RWPE1 (cell line): Measurements from ENCODE around the gene ING1.

Experiments
- CTCF ChIA-PET: fragments of 350-600 bp; sonication (Branson Sonifier 250); formaldehyde crosslinking; extraction: SDS; loops from one replicate; lab custom pipeline; 2021; lab: Yijun Ruan, JAX
- POLR2A ChIA-PET: fragments of 400-600 bp; formaldehyde crosslinking; extraction: SDS; loops from one replicate; lab custom pipeline; 2020; ENCODE audit warnings: antibody characterized with exemption; ENCODE audit not compliant: low non-redundant PET; lab: Yijun Ruan, JAX
- DNase-seq: peaks from one replicate; pipeline ENCODE4 v3.0.0; 2012; ENCODE audit warnings: low spot score
- H3K27ac ChIP-seq: fragments of 450-650 bp; 2 replicates; pipeline ENCODE4 v1.5.1; 2017
- CTCF ChIP-seq: fragments of 450-650 bp; conservative IDR thresholded peaks from 2 replicates; pipeline ENCODE4 v1.5.1; 2017; ENCODE audit warnings: low read depth, mild to moderate bottlenecking

ING1 gene

GRCh38 chr13:110756219-110756631 is 42.7 kb downstream of the ING1 start:
- POLR2A ChIA-PET = no interaction called here
- CTCF ChIA-PET = no interaction called here
- TF ChIP-seq CTCF = no peak
- DNase-seq = no peak
- H3K27ac ChIP-seq = no peak overlapping the region

- ChIA-PET POLR2A (no interaction called here), CTCF (no interaction called here)
- no peak for TF ChIP-seq CTCF
- no peak overlapping the region for H3K27ac ChIP-seq
- no peak for DNase-seq
Measured at GRCh38 chr13:110757296-110757695, 43.8 kb downstream of the ING1 start.

- TF ChIP-seq CTCF = no peak
- ChIA-PET POLR2A (no interaction called here), CTCF (interaction anchor here (0.6 to 0.7 kb wide), 2 partner anchors 49 to 1851 kb away, joined by 3 read pairs; no protein-coding TSS in a partner anchor)
- no peak for DNase-seq
- no peak overlapping the region for H3K27ac ChIP-seq
Measured at GRCh38 chr13:110758195-110758805, 44.8 kb downstream of the ING1 start.

GRCh38 chr13:110759710-110760109 is 46.2 kb downstream of the ING1 start:
- no peak for TF ChIP-seq CTCF
- POLR2A ChIA-PET = no interaction called here

GRCh38 chr13:110760611-110761010 is 47.1 kb downstream of the ING1 start:
- H3K27ac ChIP-seq = no peak overlapping the region
- DNase-seq = no peak
- ChIA-PET CTCF (no interaction called here), POLR2A (interaction anchor here (0.6 kb wide), 1 partner anchor 11 kb away, joined by 3 read pairs; no protein-coding TSS in a partner anchor)
- TF ChIP-seq CTCF = no peak

More at GRCh38 chr13:110759710-110760109, 46.2 kb downstream of the ING1 start:
- CTCF ChIA-PET = no interaction called here
- H3K27ac ChIP-seq = no peak overlapping the region
- peak; percentile 26 for DNase-seq

GRCh38 chr13:110766671-110767430 is 53.4 kb downstream of the ING1 start:
- H3K27ac ChIP-seq = no peak overlapping the region
- TF ChIP-seq CTCF = no peak
- no peak for DNase-seq
- POLR2A ChIA-PET = no interaction called here
- CTCF ChIA-PET = no interaction called here
